ENCODE measurements around the gene GSKIP.

DNA sequence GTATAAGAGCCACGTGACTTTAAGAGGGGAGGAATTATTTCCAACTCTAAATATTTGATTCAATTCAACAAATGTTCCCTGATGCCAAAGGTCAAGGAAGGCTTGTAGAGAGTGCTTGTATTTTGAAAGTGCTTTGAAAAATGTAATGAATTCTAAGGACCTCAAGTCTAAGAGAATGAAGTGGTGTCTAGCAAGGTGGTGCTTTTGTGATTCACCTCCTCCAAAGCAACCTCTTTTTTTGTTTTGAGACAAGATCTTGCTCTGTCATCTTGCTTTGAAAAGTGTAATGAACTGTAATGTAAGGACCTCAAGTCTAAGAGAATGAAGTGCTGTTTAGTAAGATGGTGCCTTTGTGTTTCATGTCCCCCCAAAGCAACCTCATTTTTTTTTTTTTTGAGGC, 42.4 kb downstream of the GSKIP start:
- TF ChIP-seq, protein P1, sequence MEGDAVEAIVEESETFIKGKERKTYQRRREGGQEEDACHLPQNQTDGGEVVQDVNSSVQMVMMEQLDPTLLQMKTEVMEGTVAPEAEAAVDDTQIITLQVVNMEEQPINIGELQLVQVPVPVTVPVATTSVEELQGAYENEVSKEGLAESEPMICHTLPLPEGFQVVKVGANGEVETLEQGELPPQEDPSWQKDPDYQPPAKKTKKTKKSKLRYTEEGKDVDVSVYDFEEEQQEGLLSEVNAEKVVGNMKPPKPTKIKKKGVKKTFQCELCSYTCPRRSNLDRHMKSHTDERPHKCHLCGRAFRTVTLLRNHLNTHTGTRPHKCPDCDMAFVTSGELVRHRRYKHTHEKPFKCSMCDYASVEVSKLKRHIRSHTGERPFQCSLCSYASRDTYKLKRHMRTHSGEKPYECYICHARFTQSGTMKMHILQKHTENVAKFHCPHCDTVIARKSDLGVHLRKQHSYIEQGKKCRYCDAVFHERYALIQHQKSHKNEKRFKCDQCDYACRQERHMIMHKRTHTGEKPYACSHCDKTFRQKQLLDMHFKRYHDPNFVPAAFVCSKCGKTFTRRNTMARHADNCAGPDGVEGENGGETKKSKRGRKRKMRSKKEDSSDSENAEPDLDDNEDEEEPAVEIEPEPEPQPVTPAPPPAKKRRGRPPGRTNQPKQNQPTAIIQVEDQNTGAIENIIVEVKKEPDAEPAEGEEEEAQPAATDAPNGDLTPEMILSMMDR (IDR thresholded peaks at IDR 0.05) = no peak
- TF ChIP-seq POLR2A (IDR thresholded peaks at IDR 0.05) = no peak

Measured in esophagus squamous epithelium (tissue), 4 donors.